Endothelial cell of umbilical vein (primary cell): ENCODE measurements around the gene DDX17. TPM values are rescaled to one million over a fixed set of nuclear protein-coding genes. Genes with fewer than 3 reads are reported as not detected.

Experiments used
- Bru-seq: library from RNA; stranded (reverse); fragments of 400-500 nt; gene quantifications from one replicate; lab custom pipeline; 2021; lab: Mats Ljungman, UMichigan
- BruChase-seq, 2 experiments: library from RNA; stranded (reverse); fragments of 400-500 nt; gene quantifications; one replicate each; lab custom pipeline; 2021; lab: Mats Ljungman, UMichigan
- BruUV-seq: library from RNA; stranded (reverse); fragments of 400-500 nt; replicated peaks from 2 replicates; lab custom pipeline; 2021; lab: Mats Ljungman, UMichigan
- CTCF ChIA-PET: fragments of 300-600, 350-600 bp; sonication (Branson Sonifier 250); formaldehyde crosslinking; loops from one replicate; lab custom pipeline; 2021; ENCODE audit warnings: antibody characterized with exemption, inconsistent platforms; lab: Charles Lee
- POLR2A ChIA-PET: fragments of 300-600, 350-600 bp; sonication (Branson Sonifier 250); formaldehyde crosslinking; loops from one replicate; lab custom pipeline; 2021; ENCODE audit warnings: antibody characterized with exemption, inconsistent platforms; lab: Charles Lee
- DNase-seq: peaks from one replicate; pipeline ENCODE4 v3.0.0-alpha.2; 2011; ENCODE audit warnings: low read depth, low spot score
- FAIRE-seq: peaks from 2 replicates; lab custom pipeline; 2011; peaks lifted over from hg19 to GRCh38; lab: Jason Lieb, UNC
- H2AFZ ChIP-seq: 2 replicates; pipeline ENCODE4 v1.6.0; 2012; ENCODE audit warnings: low read depth, low read length, control low read depth, inconsistent platforms
- H3K27ac ChIP-seq: 2 replicates; pipeline ENCODE4 v1.5.1; 2011; ENCODE audit warnings: low read depth, mild to moderate bottlenecking, control low read depth, low read length, moderate library complexity; ENCODE audit not compliant: insufficient read depth
- H3K27me3 ChIP-seq, 2 experiments: 2 replicates each; pipeline versions ENCODE4 v1.6.0 to v1.6.1; 2011; ENCODE audit warnings: low read length in 2 of 2, mixed read lengths in 1 of 2; ENCODE audit not compliant: control insufficient read depth in 2 of 2, insufficient read depth in 2 of 2
- H3K36me3 ChIP-seq, 2 experiments: 2 replicates in 1 of 2; 3 replicates in 1 of 2; pipeline ENCODE4 v1.5.1; 2011; ENCODE audit warnings: low read length in 2 of 2, mild to moderate bottlenecking in 1 of 2, moderate library complexity in 1 of 2; ENCODE audit not compliant: control insufficient read depth in 2 of 2, insufficient read depth in 2 of 2; ENCODE audit errors: extremely low read depth in 1 of 2
- H3K4me1 ChIP-seq: 3 replicates; pipeline ENCODE4 v1.5.1; 2011; ENCODE audit warnings: mild to moderate bottlenecking, low read length; ENCODE audit not compliant: control insufficient read depth, insufficient read depth; ENCODE audit errors: extremely low read depth
- H3K4me2 ChIP-seq: 2 replicates; pipeline ENCODE4 v1.6.1; 2011; ENCODE audit warnings: low read length, control low read depth, mixed read lengths; ENCODE audit not compliant: insufficient read depth
- H3K4me3 ChIP-seq, 3 experiments: fragments of 200-600 bp in 1 of 3; sonication (generic), shearing (Covaris generic) in 1 of 3; replicated peaks in 1 of 3; 2 replicates each; pipeline ENCODE4 v1.5.1; 2011 to 2016; ENCODE audit warnings: control low read depth in 3 of 3, low read length in 3 of 3, mild to moderate bottlenecking in 2 of 3, inconsistent platforms in 1 of 3, low read depth in 1 of 3, moderate library complexity in 1 of 3; ENCODE audit not compliant: insufficient read depth in 1 of 3
- H3K79me2 ChIP-seq: 2 replicates; pipeline ENCODE4 v1.6.0; 2012; ENCODE audit warnings: low read length, inconsistent platforms; ENCODE audit not compliant: control insufficient read depth, insufficient read depth
- H3K9ac ChIP-seq: replicated peaks from 2 replicates; pipeline ENCODE3; 2011; ENCODE audit warnings: low read length, control low read depth; ENCODE audit not compliant: insufficient read depth; ENCODE audit errors: extremely low read depth
- H3K9me1 ChIP-seq: replicated peaks from 3 replicates; pipeline ENCODE4 v1.6.0; 2011; ENCODE audit warnings: mild to moderate bottlenecking, low read length; ENCODE audit not compliant: control insufficient read depth, insufficient read depth; ENCODE audit errors: extremely low read depth
- H3K9me3 ChIP-seq: replicated peaks from 2 replicates; pipeline ENCODE4 v1.5.1; 2012; ENCODE audit warnings: low read length, inconsistent platforms; ENCODE audit not compliant: control insufficient read depth, insufficient read depth
- H4K20me1 ChIP-seq: replicated peaks from 2 replicates; pipeline ENCODE3; 2011; ENCODE audit warnings: mild to moderate bottlenecking, low read length; ENCODE audit not compliant: control insufficient read depth, insufficient read depth; ENCODE audit errors: extremely low read depth
- EZH2 ChIP-seq: IDR thresholded peaks from 2 replicates; pipeline ENCODE4 v1.6.1; 2012; ENCODE audit warnings: borderline replicate concordance, low read depth, mild to moderate bottlenecking, moderate library complexity, low read length, inconsistent platforms; ENCODE audit not compliant: severe bottlenecking
- FOS ChIP-seq: IDR thresholded peaks from 2 replicates; pipeline ENCODE4 v1.6.1; 2011; ENCODE audit warnings: mild to moderate bottlenecking, low read length, moderate library complexity, borderline replicate concordance; ENCODE audit not compliant: insufficient read depth
- GATA2 ChIP-seq: IDR thresholded peaks from 2 replicates; pipeline ENCODE4 v1.7.0; 2011; ENCODE audit warnings: low read depth, mild to moderate bottlenecking, moderate library complexity, mixed read lengths, low read length; ENCODE audit not compliant: insufficient read length, insufficient read depth
- JUN ChIP-seq: IDR thresholded peaks from 2 replicates; pipeline ENCODE4 v1.6.1; 2011; ENCODE audit warnings: borderline replicate concordance, low read depth; ENCODE audit not compliant: insufficient read length, insufficient read depth
- MYC ChIP-seq: IDR thresholded peaks from one replicate; pipeline ENCODE4 v1.6.1; 2011; ENCODE audit warnings: mild to moderate bottlenecking, low read depth, low read length
- POLR2A ChIP-seq: IDR thresholded peaks from 2 replicates; pipeline ENCODE4 v1.6.1; 2012; ENCODE audit warnings: low read depth, mild to moderate bottlenecking, control low read depth, low read length
- POLR2AphosphoS5 ChIP-seq: IDR thresholded peaks from 2 replicates; pipeline ENCODE4 v1.6.1; 2012; ENCODE audit warnings: low read depth, mild to moderate bottlenecking, control low read depth, low read length, moderate library complexity; ENCODE audit not compliant: insufficient read depth
- dilution Hi-C: fragments of 300-500 bp; cut with MboI; formaldehyde crosslinking; loops from one replicate; pipeline ENCODE4 v1.15.0; 2019; ENCODE audit warnings: low sequenced_read_pairs; ENCODE audit not compliant: extremely low pct_ligation_motif_present
- intact Hi-C: fragments of 100-400 bp; cut with micrococcal nuclease; formaldehyde crosslinking; loops from one replicate; pipeline ENCODE4 v1.10.0; 2022
- long read RNA-seq: library from polyadenylated mRNA; stranded (forward); transcript quantifications from one replicate; pipeline ENCODE4 v2.0.0, GENCODE V29; 2021
- polyA minus RNA-seq, 3 experiments: library from RNA; depleted of rRNA, polyadenylated mRNA; stranded (reverse); fragments of >200 nt; gene quantifications; 1 replicate in 1 of 3; 2 replicates in 2 of 3; pipeline ENCODE4 v1.2.3, GENCODE V29; 2011
- polyA plus RNA-seq, 4 experiments: library from polyadenylated mRNA; depleted of rRNA in 3 of 4; stranded (reverse) in 3 of 4; unstranded in 1 of 4; fragments of >200 nt; gene quantifications; 2 replicates each; pipeline versions ENCODE4 v1.2.1 to v1.2.3, GENCODE V29; 2011 to 2012; ENCODE audit warnings: missing spikeins in 1 of 4
- total RNA-seq: library from RNA; stranded (reverse); gene quantifications from 2 replicates; pipeline ENCODE4 v1.2.3, GENCODE V29; 2021
- TF ChIP-seq, protein P1 (sequence below): IDR thresholded peaks from 2 replicates; pipeline ENCODE4 v1.6.1; 2011; ENCODE audit not compliant: insufficient read depth, insufficient read length
- TF ChIP-seq, protein P2 (sequence below), 2 donors: IDR thresholded peaks; 1 replicate in 1 of 2; 2 replicates in 1 of 2; pipeline ENCODE4 v1.5.1; 2011; ENCODE audit warnings: low read length in 2 of 2, mild to moderate bottlenecking in 2 of 2, moderate library complexity in 2 of 2, control low read depth in 1 of 2, inconsistent platforms in 1 of 2, low read depth in 1 of 2; ENCODE audit not compliant: insufficient read depth in 1 of 2; ENCODE audit errors: extremely low read depth in 1 of 2

The DDX17 gene
- total RNA-seq (377 and 393 TPM in 2 replicates), polyA plus RNA-seq (402 and 454 TPM in 2 replicates), polyA minus RNA-seq (863 and 927 TPM in 2 replicates), Bru-seq, nascent RNA (percentile 99 among the genes with signal in this experiment), BruChase-seq, experiment 1, labeled RNA remaining after a 6-hour chase (percentile 100 among the genes with signal in this experiment), BruChase-seq, experiment 2, labeled RNA remaining after a 2-hour chase (percentile 100 among the genes with signal in this experiment)
- 166 and 206 TPM in 2 replicates for polyA plus RNA-seq (2011; cell fraction: cytosol; rRNA removed)
- 1,464 and 1,816 TPM in 2 replicates for polyA plus RNA-seq (2011; cell fraction: nucleus; rRNA removed)
- polyA plus RNA-seq (2012) = 151 and 173 TPM in 2 replicates
- 170 TPM for polyA minus RNA-seq (2011; cell fraction: cytosol; rRNA and poly(A)+ RNA removed)
- polyA minus RNA-seq (2011; cell fraction: nucleus; rRNA and poly(A)+ RNA removed) = 787 and 915 TPM in 2 replicates
- long read RNA-seq, partial matches to known transcripts = 2 of 74 reads
- long read RNA-seq, other reads (novel, unspliced or antisense) = 67 of 74 reads

DNA sequence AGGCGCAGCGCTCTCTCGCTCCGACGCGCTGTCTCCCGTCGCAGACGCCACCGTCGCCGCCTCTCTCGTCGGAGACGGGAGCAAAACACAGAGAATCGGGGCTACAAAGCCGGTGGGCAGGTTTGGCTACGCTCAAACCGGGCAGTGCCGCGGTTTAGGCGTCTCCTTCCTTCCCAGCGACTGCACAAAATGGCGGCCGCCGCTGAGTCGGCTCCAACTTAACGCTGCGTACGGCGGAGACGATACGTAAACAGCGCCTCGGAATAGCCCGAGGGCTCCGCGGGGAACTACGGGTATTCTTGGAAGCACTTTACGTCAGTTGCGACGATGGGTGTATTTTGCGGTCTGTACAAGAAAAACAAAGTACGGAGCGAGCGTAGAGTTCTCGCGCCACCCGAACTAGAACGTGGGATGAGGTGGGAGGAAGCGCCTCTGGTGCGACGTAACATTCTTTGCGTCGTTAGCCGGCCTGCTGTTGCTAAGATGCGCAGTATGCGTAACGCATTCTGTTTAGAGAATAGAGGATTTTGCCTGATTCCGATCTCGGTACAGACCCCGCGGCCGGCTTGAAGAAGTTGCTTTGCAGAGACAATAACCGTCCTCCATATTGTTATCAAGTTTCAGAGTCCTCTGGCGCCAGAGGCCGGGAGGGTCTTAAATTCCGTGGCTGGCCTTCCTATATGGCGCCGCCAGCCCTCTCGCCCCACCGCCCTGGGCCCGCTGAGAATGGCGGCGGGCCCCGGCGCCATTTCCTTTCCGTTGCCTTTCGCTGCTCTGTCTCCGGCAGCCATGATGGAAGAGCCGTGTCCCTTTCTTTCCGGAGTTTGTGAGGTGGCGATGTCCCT is at the start of gene DDX17:
Gene DDX17, minus strand, starts transcription at position 194 of the 845 bp plus-strand sequence.
- Histone ChIP-seq H2AFZ (peak within 1 kb of the TSS; percentile 85), H3K9ac (peak within 1 kb of the TSS; percentile 99), H3K9me3 (no peaks in the 10 kb centered on the region), H4K20me1 (peaks cover 14% of the 10 kb centered on the region), H3K4me3 (peak within 1 kb of the TSS; percentile 66 to 89 (median 82)), H3K4me1 (peaks cover 21% of the 10 kb centered on the region), H3K36me3 (peaks cover 3 to 8% of the 10 kb centered on the region in 2 experiments), H3K79me2 (peaks cover 48% of the 10 kb centered on the region), H3K9me1 (no peaks in the 10 kb centered on the region), H3K27ac (peak within 1 kb of the TSS; percentile 96), H3K27me3 (no peaks in the 10 kb centered on the region), H3K4me2 (peak within 1 kb of the TSS; percentile 84)
- TSS peak; percentile 89 for BruUV-seq
- dilution Hi-C loops (no loop called here), intact Hi-C loops (loop anchor here (1.0 to 10.0 kb wide), 2 partner anchors 150 to 198 kb away; partner anchors contain the start of genes CBY1, FAM227A, GTPBP1 and JOSD1)
- FAIRE-seq (peak; percentile 94), DNase-seq (peak; percentile 98)
- TF ChIP-seq POLR2AphosphoS5 (peak; percentile 72), EZH2 (no peak), FOS (no peak), POLR2A (peak; percentile 80), MYC (no peak), JUN (no peak), GATA2 (peak; percentile 41)
- TF ChIP-seq, protein P1, sequence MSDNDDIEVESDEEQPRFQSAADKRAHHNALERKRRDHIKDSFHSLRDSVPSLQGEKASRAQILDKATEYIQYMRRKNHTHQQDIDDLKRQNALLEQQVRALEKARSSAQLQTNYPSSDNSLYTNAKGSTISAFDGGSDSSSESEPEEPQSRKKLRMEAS = no peak
- TF ChIP-seq, protein P2, sequence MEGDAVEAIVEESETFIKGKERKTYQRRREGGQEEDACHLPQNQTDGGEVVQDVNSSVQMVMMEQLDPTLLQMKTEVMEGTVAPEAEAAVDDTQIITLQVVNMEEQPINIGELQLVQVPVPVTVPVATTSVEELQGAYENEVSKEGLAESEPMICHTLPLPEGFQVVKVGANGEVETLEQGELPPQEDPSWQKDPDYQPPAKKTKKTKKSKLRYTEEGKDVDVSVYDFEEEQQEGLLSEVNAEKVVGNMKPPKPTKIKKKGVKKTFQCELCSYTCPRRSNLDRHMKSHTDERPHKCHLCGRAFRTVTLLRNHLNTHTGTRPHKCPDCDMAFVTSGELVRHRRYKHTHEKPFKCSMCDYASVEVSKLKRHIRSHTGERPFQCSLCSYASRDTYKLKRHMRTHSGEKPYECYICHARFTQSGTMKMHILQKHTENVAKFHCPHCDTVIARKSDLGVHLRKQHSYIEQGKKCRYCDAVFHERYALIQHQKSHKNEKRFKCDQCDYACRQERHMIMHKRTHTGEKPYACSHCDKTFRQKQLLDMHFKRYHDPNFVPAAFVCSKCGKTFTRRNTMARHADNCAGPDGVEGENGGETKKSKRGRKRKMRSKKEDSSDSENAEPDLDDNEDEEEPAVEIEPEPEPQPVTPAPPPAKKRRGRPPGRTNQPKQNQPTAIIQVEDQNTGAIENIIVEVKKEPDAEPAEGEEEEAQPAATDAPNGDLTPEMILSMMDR (IDR thresholded peaks at IDR 0.05; ENCODE audit: extremely low read depth in 1 of 2, insufficient read depth in 1 of 2, low read depth in 1 of 2, low read length in 2 of 2) = no peak
- POLR2A ChIA-PET = no interaction called here
- CTCF ChIA-PET = interaction anchor here (1.1 kb wide), 1 partner anchor 176 kb away, joined by 3 read pairs; the partner anchor contains the start of gene TOMM22
